ENCODE results near the gene RAB22A.

DNA sequence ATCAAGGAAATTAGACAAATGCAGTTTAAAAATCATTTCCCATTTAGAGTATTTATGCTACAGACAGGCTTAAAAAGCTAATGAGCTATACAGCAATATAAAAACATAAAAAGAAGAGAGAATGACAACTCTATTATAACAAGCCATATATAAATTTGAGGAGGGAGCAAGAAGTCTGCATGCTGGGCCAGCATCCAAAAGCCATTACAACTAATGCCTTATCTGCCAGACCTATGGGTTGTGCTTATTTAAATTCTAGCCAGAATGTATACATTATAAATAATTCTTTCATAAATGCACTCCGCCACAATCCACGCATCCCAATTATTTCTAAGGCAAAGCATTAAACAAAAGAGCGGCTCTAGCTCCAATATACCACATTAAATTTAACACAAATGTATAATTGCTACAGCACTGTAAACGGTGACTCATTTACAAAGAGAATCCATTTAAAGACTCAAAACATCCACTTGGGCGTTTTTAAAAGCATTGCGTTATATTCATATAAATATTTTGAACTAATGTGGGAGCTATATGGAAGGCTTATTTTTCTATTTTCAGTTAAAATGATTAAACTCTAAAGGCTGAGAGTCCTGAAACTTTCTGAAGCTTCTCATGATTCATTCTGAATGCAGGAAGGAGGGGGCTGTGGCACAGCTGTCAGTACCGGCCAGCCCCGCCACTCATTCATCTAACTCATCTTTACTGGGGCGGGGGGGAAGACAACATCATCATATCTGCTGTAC is 37.7 kb upstream of the RAB22A start:
- TF ChIP-seq CTCF (IDR thresholded peaks at IDR 0.05) (no peak), EZH2phosphoT487 (IDR thresholded peaks at IDR 0.05) (no peak), EZH2 (IDR thresholded peaks at IDR 0.05) (no peak)
